Subcutaneous abdominal adipose tissue (tissue), 5 donors: Measurements from ENCODE around the gene TRPM8.

Source experiments
- H3K27ac ChIP-seq: one replicate; pipeline ENCODE4 v1.7.0; 2013; ENCODE audit warnings: low read depth, mild to moderate bottlenecking, inconsistent platforms, low read length, moderate library complexity
- H3K27me3 ChIP-seq, 5 donors: one replicate each; pipeline ENCODE4 v1.7.0; 2013; ENCODE audit warnings: low read length in 5 of 5, inconsistent platforms in 1 of 5; ENCODE audit not compliant: control insufficient read depth in 5 of 5, insufficient read depth in 4 of 5
- H3K36me3 ChIP-seq, 5 donors: one replicate each; pipeline ENCODE4 v1.7.0; 2013; ENCODE audit warnings: low read length in 5 of 5; ENCODE audit not compliant: control insufficient read depth in 5 of 5, insufficient read depth in 5 of 5
- H3K4me1 ChIP-seq, 5 donors: one replicate each; pipeline ENCODE4 v1.7.0; 2013; ENCODE audit warnings: low read length in 5 of 5, mild to moderate bottlenecking in 3 of 5, moderate library complexity in 1 of 5; ENCODE audit not compliant: control insufficient read depth in 5 of 5, insufficient read depth in 5 of 5
- H3K4me3 ChIP-seq, 5 donors: one replicate each; pipeline ENCODE4 v1.7.0; 2013; ENCODE audit warnings: low read length in 5 of 5, low read depth in 1 of 5
- H3K9ac ChIP-seq, 5 donors: one replicate each; pipeline ENCODE4 v1.7.0; 2013; ENCODE audit warnings: low read length in 5 of 5, mild to moderate bottlenecking in 4 of 5, moderate library complexity in 3 of 5
- H3K9me3 ChIP-seq, 5 donors: one replicate each; pipeline ENCODE4 v1.7.0; 2013; ENCODE audit warnings: low read length in 5 of 5; ENCODE audit not compliant: control insufficient read depth in 5 of 5
- donor health status: healthy.
- donor health status: healthy.
- donor health status: healthy.
- donor health status: healthy.
- donor health status: healthy.

The TRPM8 gene

GRCh38 chr2:233934524-233934923 lies 17.4 kb downstream of the TRPM8 start:
- Histone ChIP-seq H3K27me3 (peaks cover 7 to 30% (median 19%) of the 10 kb centered on the region in 5 donors), H3K9ac (no peak overlapping the region), H3K4me3 (no peak overlapping the region), H3K27ac (no peak overlapping the region), H3K9me3 (no peaks in the 10 kb centered on the region), H3K36me3 (no peaks in the 10 kb centered on the region), H3K4me1 (peaks cover 0 to 5% (median 0%) of the 10 kb centered on the region in 5 donors)

- H3K9ac ChIP-seq = no peak overlapping the region
- peaks cover 7 to 33% (median 19%) of the 10 kb centered on the region in 5 donors for H3K27me3 ChIP-seq
- no peak overlapping the region for H3K4me3 ChIP-seq
- no peaks in the 10 kb centered on the region for H3K9me3 ChIP-seq
- H3K4me1 ChIP-seq = peaks cover 0 to 5% (median 0%) of the 10 kb centered on the region in 5 donors
- no peaks in the 10 kb centered on the region for H3K36me3 ChIP-seq
- no peak overlapping the region for H3K27ac ChIP-seq
These were observed 18.3 kb downstream of the TRPM8 start for GRCh38 chr2:233935426-233935825.

GRCh38 chr2:233936089-233936488 lies 18.9 kb downstream of the TRPM8 start:
- Histone ChIP-seq H3K27me3 (peaks cover 7 to 33% (median 19%) of the 10 kb centered on the region in 5 donors), H3K27ac (no peak overlapping the region)

GRCh38 chr2:233938676-233939370 lies 21.6 kb downstream of the TRPM8 start:
- H3K27me3 ChIP-seq = peaks cover 7 to 20% (median 19%) of the 10 kb centered on the region in 5 donors
- no peak overlapping the region for H3K27ac ChIP-seq
- H3K9ac ChIP-seq = no peak overlapping the region
- H3K4me1 ChIP-seq = peaks cover 0 to 5% (median 0%) of the 10 kb centered on the region in 5 donors
- H3K4me3 ChIP-seq = no peak overlapping the region
- no peaks in the 10 kb centered on the region for H3K36me3 ChIP-seq
- peaks cover 0 to 4% (median under 1%) of the 10 kb centered on the region in 5 donors for H3K9me3 ChIP-seq

More at GRCh38 chr2:233936089-233936488, 18.9 kb downstream of the TRPM8 start:
- H3K9ac ChIP-seq = no peak overlapping the region
- H3K9me3 ChIP-seq = no peaks in the 10 kb centered on the region
- peaks cover 0 to 5% (median 0%) of the 10 kb centered on the region in 5 donors for H3K4me1 ChIP-seq
- no peaks in the 10 kb centered on the region for H3K36me3 ChIP-seq
- H3K4me3 ChIP-seq = no peak overlapping the region

- no peak overlapping the region for H3K27ac ChIP-seq
- H3K27me3 ChIP-seq = peaks cover 7 to 20% (median 17%) of the 10 kb centered on the region in 5 donors
- no peak overlapping the region for H3K4me3 ChIP-seq
- peaks cover 2 to 9% (median 6%) of the 10 kb centered on the region in 5 donors for H3K9me3 ChIP-seq
- peaks cover 0 to 5% (median 0%) of the 10 kb centered on the region in 5 donors for H3K4me1 ChIP-seq
- H3K36me3 ChIP-seq = no peaks in the 10 kb centered on the region
- H3K9ac ChIP-seq = no peak overlapping the region
These were observed 23.5 kb downstream of the TRPM8 start for GRCh38 chr2:233940376-233941276.

GRCh38 chr2:233942731-233943130 lies 25.6 kb downstream of the TRPM8 start:
- no peak overlapping the region for H3K9ac ChIP-seq
- H3K27ac ChIP-seq = no peak overlapping the region
- peaks cover 2 to 9% (median 6%) of the 10 kb centered on the region in 5 donors for H3K9me3 ChIP-seq
- H3K4me3 ChIP-seq = no peak overlapping the region
- H3K27me3 ChIP-seq = peaks cover 4 to 17% (median 14%) of the 10 kb centered on the region in 5 donors
- H3K36me3 ChIP-seq = no peaks in the 10 kb centered on the region
- H3K4me1 ChIP-seq = peaks cover 0 to 5% (median 0%) of the 10 kb centered on the region in 5 donors

- H3K4me1 ChIP-seq = no peaks in the 10 kb centered on the region
- no peak overlapping the region for H3K9ac ChIP-seq
- peaks cover 0 to 3% (median 3%) of the 10 kb centered on the region in 5 donors for H3K27me3 ChIP-seq
- H3K36me3 ChIP-seq = no peaks in the 10 kb centered on the region
- peaks cover 2 to 9% (median 6%) of the 10 kb centered on the region in 5 donors for H3K9me3 ChIP-seq
- no peak overlapping the region for H3K4me3 ChIP-seq
- no peak overlapping the region for H3K27ac ChIP-seq
These were observed 27.1 kb downstream of the TRPM8 start for GRCh38 chr2:233944269-233944668.

- no peaks in the 10 kb centered on the region for H3K36me3 ChIP-seq
- H3K27me3 ChIP-seq = peaks cover 0 to 3% (median under 1%) of the 10 kb centered on the region in 5 donors
These were observed 27.5 kb downstream of the TRPM8 start for GRCh38 chr2:233944722-233945121.

GRCh38 chr2:233945146-233945545 lies 28.0 kb downstream of the TRPM8 start:
- no peak overlapping the region for H3K4me3 ChIP-seq
- H3K36me3 ChIP-seq = no peaks in the 10 kb centered on the region
- H3K4me1 ChIP-seq = no peaks in the 10 kb centered on the region
- no peak overlapping the region for H3K27ac ChIP-seq
- peaks cover 0 to 3% (median 0%) of the 10 kb centered on the region in 5 donors for H3K27me3 ChIP-seq
- peaks cover 2 to 9% (median 6%) of the 10 kb centered on the region in 5 donors for H3K9me3 ChIP-seq
- no peak overlapping the region for H3K9ac ChIP-seq

More at GRCh38 chr2:233944722-233945121, 27.5 kb downstream of the TRPM8 start:
- no peak overlapping the region for H3K9ac ChIP-seq
- no peak overlapping the region for H3K4me3 ChIP-seq
- peaks cover 2 to 9% (median 6%) of the 10 kb centered on the region in 5 donors for H3K9me3 ChIP-seq
- no peak overlapping the region for H3K27ac ChIP-seq
- H3K4me1 ChIP-seq = no peaks in the 10 kb centered on the region
